WTC11 (cell line): Measurements from ENCODE around the gene ANO1. TPM values are rescaled to one million over a fixed set of nuclear protein-coding genes. Genes with fewer than 3 reads are reported as not detected.

ENCODE experiments used
- ATF1 ChIP-seq: sonication (generic); formaldehyde crosslinking; IDR thresholded peaks from 2 replicates; pipeline ENCODE4 v1.8.1; 2023; ENCODE audit warnings: mild to moderate bottlenecking, moderate library complexity, missing genetic modification reagents
- CREB1 ChIP-seq: sonication (generic); formaldehyde crosslinking; IDR thresholded peaks from 2 replicates; pipeline ENCODE4 v1.8.0; 2023; ENCODE audit warnings: mild to moderate bottlenecking, missing genetic modification reagents
- ETV6 ChIP-seq: sonication (generic); formaldehyde crosslinking; IDR thresholded peaks from 2 replicates; pipeline ENCODE4 v1.8.1; 2022; ENCODE audit warnings: mild to moderate bottlenecking, missing genetic modification reagents
- FOXK1 ChIP-seq: sonication (generic); formaldehyde crosslinking; IDR thresholded peaks from 2 replicates; pipeline ENCODE4 v1.8.0; 2022; ENCODE audit warnings: mild to moderate bottlenecking, moderate library complexity, missing genetic modification reagents
- GRHL2 ChIP-seq: fragments of 250-450 bp; sonication (Bioruptor Pico); IDR thresholded peaks from 2 replicates; pipeline ENCODE4 v1.8.0; 2022; ENCODE audit warnings: mild to moderate bottlenecking, moderate library complexity; ENCODE audit not compliant: insufficient replicate concordance, severe bottlenecking
- NFYB ChIP-seq: sonication (generic); formaldehyde crosslinking; conservative IDR thresholded peaks from 2 replicates; pipeline ENCODE4 v1.8.0; 2022; ENCODE audit warnings: low read depth, missing genetic modification reagents
- NR2C2 ChIP-seq: sonication (generic); formaldehyde crosslinking; IDR thresholded peaks from 2 replicates; pipeline ENCODE4 v1.8.0; 2022; ENCODE audit warnings: mild to moderate bottlenecking, missing genetic modification reagents
- OVOL2 ChIP-seq: fragments of 250-450 bp; sonication (Bioruptor Pico); IDR thresholded peaks from 2 replicates; pipeline ENCODE4 v1.9.0; 2021; ENCODE audit warnings: mild to moderate bottlenecking, borderline replicate concordance
- SMAD3 ChIP-seq: sonication (generic); formaldehyde crosslinking; IDR thresholded peaks from 2 replicates; pipeline ENCODE4 v1.8.0; 2022; ENCODE audit warnings: missing genetic modification reagents, mild to moderate bottlenecking, borderline replicate concordance
- SP1 ChIP-seq: sonication (generic); formaldehyde crosslinking; conservative IDR thresholded peaks from 2 replicates; pipeline ENCODE4 v1.8.1; 2022; ENCODE audit warnings: missing genetic modification reagents
- total RNA-seq: library from RNA; stranded (reverse); gene quantifications from 3 replicates; pipeline ENCODE4 v1.2.3, GENCODE V29; 2021
- TF ChIP-seq, protein P1 (sequence below): fragments of 250-450 bp; sonication (Bioruptor Pico); IDR thresholded peaks from 2 replicates; pipeline ENCODE4 v1.9.0; 2021; ENCODE audit warnings: mild to moderate bottlenecking, borderline replicate concordance
- TF ChIP-seq, protein P2 (sequence below): sonication (generic); formaldehyde crosslinking; IDR thresholded peaks from 2 replicates; pipeline ENCODE4 v1.8.1; 2022; ENCODE audit warnings: mild to moderate bottlenecking, moderate library complexity, missing genetic modification reagents
- TF ChIP-seq, protein P3 (sequence below): sonication (generic); formaldehyde crosslinking; IDR thresholded peaks from 2 replicates; pipeline ENCODE4 v1.8.1; 2022; ENCODE audit warnings: missing genetic modification reagents, borderline replicate concordance
- TF ChIP-seq, protein P4 (sequence below): sonication (generic); formaldehyde crosslinking; conservative IDR thresholded peaks from 2 replicates; pipeline ENCODE4 v1.8.1; 2023; ENCODE audit warnings: mild to moderate bottlenecking, low read depth, missing genetic modification reagents, moderate library complexity
- TF ChIP-seq, protein P5 (sequence below): sonication (generic); formaldehyde crosslinking; IDR thresholded peaks from 2 replicates; pipeline ENCODE4 v1.8.1; 2023; ENCODE audit warnings: mild to moderate bottlenecking, missing genetic modification reagents
- TF ChIP-seq, protein P6 (sequence below): sonication (generic); formaldehyde crosslinking; IDR thresholded peaks from 2 replicates; pipeline ENCODE4 v1.8.0; 2023; ENCODE audit warnings: missing genetic modification reagents

ANO1 gene
- total RNA-seq, 1 experiment from 2014 or later, result 4.1 TPM

DNA sequence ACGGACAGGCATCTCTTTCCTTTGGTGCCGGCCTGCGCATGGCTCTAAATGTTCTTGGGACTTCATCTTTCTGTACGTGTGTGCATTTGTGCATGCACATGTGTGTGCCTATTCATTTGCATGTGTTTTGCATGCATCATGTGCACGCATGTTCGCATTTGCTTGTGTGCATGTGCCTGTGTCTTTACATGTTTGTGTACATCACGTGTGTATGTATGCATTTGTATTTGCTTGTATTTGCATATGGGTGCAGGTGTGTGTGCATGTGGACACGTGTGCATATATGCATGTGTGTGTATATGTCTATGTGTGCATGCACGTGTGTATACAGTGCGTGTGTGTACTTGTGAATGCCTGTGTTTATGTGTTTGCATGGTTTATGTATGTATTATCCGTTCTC is 111.5 kb downstream of the ANO1 start (continued):
- TF ChIP-seq, protein P1, sequence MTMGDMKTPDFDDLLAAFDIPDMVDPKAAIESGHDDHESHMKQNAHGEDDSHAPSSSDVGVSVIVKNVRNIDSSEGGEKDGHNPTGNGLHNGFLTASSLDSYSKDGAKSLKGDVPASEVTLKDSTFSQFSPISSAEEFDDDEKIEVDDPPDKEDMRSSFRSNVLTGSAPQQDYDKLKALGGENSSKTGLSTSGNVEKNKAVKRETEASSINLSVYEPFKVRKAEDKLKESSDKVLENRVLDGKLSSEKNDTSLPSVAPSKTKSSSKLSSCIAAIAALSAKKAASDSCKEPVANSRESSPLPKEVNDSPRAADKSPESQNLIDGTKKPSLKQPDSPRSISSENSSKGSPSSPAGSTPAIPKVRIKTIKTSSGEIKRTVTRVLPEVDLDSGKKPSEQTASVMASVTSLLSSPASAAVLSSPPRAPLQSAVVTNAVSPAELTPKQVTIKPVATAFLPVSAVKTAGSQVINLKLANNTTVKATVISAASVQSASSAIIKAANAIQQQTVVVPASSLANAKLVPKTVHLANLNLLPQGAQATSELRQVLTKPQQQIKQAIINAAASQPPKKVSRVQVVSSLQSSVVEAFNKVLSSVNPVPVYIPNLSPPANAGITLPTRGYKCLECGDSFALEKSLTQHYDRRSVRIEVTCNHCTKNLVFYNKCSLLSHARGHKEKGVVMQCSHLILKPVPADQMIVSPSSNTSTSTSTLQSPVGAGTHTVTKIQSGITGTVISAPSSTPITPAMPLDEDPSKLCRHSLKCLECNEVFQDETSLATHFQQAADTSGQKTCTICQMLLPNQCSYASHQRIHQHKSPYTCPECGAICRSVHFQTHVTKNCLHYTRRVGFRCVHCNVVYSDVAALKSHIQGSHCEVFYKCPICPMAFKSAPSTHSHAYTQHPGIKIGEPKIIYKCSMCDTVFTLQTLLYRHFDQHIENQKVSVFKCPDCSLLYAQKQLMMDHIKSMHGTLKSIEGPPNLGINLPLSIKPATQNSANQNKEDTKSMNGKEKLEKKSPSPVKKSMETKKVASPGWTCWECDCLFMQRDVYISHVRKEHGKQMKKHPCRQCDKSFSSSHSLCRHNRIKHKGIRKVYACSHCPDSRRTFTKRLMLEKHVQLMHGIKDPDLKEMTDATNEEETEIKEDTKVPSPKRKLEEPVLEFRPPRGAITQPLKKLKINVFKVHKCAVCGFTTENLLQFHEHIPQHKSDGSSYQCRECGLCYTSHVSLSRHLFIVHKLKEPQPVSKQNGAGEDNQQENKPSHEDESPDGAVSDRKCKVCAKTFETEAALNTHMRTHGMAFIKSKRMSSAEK, result no peak
- TF ChIP-seq, protein P2, sequence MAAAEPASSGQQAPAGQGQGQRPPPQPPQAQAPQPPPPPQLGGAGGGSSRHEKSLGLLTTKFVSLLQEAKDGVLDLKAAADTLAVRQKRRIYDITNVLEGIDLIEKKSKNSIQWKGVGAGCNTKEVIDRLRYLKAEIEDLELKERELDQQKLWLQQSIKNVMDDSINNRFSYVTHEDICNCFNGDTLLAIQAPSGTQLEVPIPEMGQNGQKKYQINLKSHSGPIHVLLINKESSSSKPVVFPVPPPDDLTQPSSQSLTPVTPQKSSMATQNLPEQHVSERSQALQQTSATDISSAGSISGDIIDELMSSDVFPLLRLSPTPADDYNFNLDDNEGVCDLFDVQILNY (CRISPR knock-in tag), result no peak
- TF ChIP-seq, protein P3, sequence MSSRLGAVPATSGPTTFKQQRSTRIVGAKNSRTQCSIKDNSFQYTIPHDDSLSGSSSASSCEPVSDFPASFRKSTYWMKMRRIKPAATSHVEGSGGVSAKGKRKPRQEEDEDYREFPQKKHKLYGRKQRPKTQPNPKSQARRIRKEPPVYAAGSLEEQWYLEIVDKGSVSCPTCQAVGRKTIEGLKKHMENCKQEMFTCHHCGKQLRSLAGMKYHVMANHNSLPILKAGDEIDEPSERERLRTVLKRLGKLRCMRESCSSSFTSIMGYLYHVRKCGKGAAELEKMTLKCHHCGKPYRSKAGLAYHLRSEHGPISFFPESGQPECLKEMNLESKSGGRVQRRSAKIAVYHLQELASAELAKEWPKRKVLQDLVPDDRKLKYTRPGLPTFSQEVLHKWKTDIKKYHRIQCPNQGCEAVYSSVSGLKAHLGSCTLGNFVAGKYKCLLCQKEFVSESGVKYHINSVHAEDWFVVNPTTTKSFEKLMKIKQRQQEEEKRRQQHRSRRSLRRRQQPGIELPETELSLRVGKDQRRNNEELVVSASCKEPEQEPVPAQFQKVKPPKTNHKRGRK (CRISPR knock-in tag), result no peak
- TF ChIP-seq NFYB, result no peak
- no peak for TF ChIP-seq SMAD3 (CRISPR knock-in tag)
- no peak for TF ChIP-seq CREB1 (CRISPR knock-in tag)
- no peak for TF ChIP-seq ATF1 (CRISPR knock-in tag)
- TF ChIP-seq NR2C2 (CRISPR knock-in tag), result no peak
- TF ChIP-seq GRHL2, result no peak
- TF ChIP-seq, protein P4, sequence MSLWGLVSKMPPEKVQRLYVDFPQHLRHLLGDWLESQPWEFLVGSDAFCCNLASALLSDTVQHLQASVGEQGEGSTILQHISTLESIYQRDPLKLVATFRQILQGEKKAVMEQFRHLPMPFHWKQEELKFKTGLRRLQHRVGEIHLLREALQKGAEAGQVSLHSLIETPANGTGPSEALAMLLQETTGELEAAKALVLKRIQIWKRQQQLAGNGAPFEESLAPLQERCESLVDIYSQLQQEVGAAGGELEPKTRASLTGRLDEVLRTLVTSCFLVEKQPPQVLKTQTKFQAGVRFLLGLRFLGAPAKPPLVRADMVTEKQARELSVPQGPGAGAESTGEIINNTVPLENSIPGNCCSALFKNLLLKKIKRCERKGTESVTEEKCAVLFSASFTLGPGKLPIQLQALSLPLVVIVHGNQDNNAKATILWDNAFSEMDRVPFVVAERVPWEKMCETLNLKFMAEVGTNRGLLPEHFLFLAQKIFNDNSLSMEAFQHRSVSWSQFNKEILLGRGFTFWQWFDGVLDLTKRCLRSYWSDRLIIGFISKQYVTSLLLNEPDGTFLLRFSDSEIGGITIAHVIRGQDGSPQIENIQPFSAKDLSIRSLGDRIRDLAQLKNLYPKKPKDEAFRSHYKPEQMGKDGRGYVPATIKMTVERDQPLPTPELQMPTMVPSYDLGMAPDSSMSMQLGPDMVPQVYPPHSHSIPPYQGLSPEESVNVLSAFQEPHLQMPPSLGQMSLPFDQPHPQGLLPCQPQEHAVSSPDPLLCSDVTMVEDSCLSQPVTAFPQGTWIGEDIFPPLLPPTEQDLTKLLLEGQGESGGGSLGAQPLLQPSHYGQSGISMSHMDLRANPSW (CRISPR knock-in tag), result no peak
- no peak for TF ChIP-seq FOXK1 (CRISPR knock-in tag)
- TF ChIP-seq ETV6 (CRISPR knock-in tag), result no peak
- TF ChIP-seq SP1 (CRISPR knock-in tag), result no peak
- TF ChIP-seq, protein P5, sequence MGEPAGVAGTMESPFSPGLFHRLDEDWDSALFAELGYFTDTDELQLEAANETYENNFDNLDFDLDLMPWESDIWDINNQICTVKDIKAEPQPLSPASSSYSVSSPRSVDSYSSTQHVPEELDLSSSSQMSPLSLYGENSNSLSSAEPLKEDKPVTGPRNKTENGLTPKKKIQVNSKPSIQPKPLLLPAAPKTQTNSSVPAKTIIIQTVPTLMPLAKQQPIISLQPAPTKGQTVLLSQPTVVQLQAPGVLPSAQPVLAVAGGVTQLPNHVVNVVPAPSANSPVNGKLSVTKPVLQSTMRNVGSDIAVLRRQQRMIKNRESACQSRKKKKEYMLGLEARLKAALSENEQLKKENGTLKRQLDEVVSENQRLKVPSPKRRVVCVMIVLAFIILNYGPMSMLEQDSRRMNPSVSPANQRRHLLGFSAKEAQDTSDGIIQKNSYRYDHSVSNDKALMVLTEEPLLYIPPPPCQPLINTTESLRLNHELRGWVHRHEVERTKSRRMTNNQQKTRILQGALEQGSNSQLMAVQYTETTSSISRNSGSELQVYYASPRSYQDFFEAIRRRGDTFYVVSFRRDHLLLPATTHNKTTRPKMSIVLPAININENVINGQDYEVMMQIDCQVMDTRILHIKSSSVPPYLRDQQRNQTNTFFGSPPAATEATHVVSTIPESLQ, result no peak
- TF ChIP-seq, protein P6, sequence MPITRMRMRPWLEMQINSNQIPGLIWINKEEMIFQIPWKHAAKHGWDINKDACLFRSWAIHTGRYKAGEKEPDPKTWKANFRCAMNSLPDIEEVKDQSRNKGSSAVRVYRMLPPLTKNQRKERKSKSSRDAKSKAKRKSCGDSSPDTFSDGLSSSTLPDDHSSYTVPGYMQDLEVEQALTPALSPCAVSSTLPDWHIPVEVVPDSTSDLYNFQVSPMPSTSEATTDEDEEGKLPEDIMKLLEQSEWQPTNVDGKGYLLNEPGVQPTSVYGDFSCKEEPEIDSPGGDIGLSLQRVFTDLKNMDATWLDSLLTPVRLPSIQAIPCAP, result no peak
- TF ChIP-seq OVOL2 (CRISPR knock-in tag), result no peak
